HG03571 (cell line): Measurements from ENCODE around the gene RAD51B.
"Not testable (repeated sequence)": the region's sequence is repeated elsewhere in the genome, so short reads cannot be mapped to it uniquely, and the experiment has no call there.

Experiments used
- ATAC-seq: cut with Tn5 transposase; IDR thresholded peaks from one replicate; pipeline ENCODE4 v1.9.1; 2021; ENCODE audit not compliant: unreplicated experiment

RAD51B gene

GRCh38 chr14:68106456-68106855, 286.9 kb downstream of the RAD51B start:
- ATAC-seq = no peak

GRCh38 chr14:68106905-68107304, 287.3 kb downstream of the RAD51B start:
- ATAC-seq = no peak

GRCh38 chr14:68109132-68109900, 289.7 kb downstream of the RAD51B start:
- no peak for ATAC-seq

- no peak for ATAC-seq
Observed at GRCh38 chr14:68111097-68111852, 291.7 kb downstream of the RAD51B start.

GRCh38 chr14:68111853-68112270, 292.3 kb downstream of the RAD51B start:
- ATAC-seq = no peak

- no peak for ATAC-seq
Observed at GRCh38 chr14:68112442-68112841, 292.9 kb downstream of the RAD51B start.

- ATAC-seq = no peak
Observed at GRCh38 chr14:68113343-68113930, 293.9 kb downstream of the RAD51B start.

- ATAC-seq = not testable (repeated sequence)
Observed at GRCh38 chr14:68115952-68116351, 296.4 kb downstream of the RAD51B start.

- no peak for ATAC-seq
Observed at GRCh38 chr14:68122651-68123050, 303.1 kb downstream of the RAD51B start.

GRCh38 chr14:68124050-68124449, 304.5 kb downstream of the RAD51B start:
- no peak for ATAC-seq

- ATAC-seq = no peak
Observed at GRCh38 chr14:68124979-68125731, 305.6 kb downstream of the RAD51B start.

- ATAC-seq = no peak
Observed at GRCh38 chr14:68127166-68127565, 307.6 kb downstream of the RAD51B start.

- no peak for ATAC-seq
Observed at GRCh38 chr14:68131907-68132306, 312.3 kb downstream of the RAD51B start.

- no peak for ATAC-seq
Observed at GRCh38 chr14:68132563-68133121, 313.1 kb downstream of the RAD51B start.

- ATAC-seq = no peak
Observed at GRCh38 chr14:68133856-68134255, 314.3 kb downstream of the RAD51B start.

- ATAC-seq = no peak
Observed at GRCh38 chr14:68135028-68135427, 315.4 kb downstream of the RAD51B start.

GRCh38 chr14:68135566-68135965, 316.0 kb downstream of the RAD51B start:
- no peak for ATAC-seq

- ATAC-seq = no peak
Observed at GRCh38 chr14:68137704-68138619, 318.4 kb downstream of the RAD51B start.

GRCh38 chr14:68139431-68140075, 320.0 kb downstream of the RAD51B start:
- ATAC-seq = no peak
